Large intestine (tissue), 3 donors: ENCODE results near the gene KLF7. TPM values are rescaled to one million over a fixed set of nuclear protein-coding genes. Genes with fewer than 3 reads are reported as not detected.
"Not testable (repeated sequence)": the region's sequence is repeated elsewhere in the genome, so short reads cannot be mapped to it uniquely, and the experiment has no call there.

Experiments used
- DNase-seq, 2 donors: peaks; one replicate each; pipeline versions ENCODE4 v3.0.0 to v3.0.0-alpha.2; 2013
- H3K27ac ChIP-seq: one replicate; pipeline ENCODE4 v1.5.1; 2013; ENCODE audit warnings: low read length
- H3K27me3 ChIP-seq: 2 replicates; pipeline ENCODE4 v1.6.1; 2013; ENCODE audit warnings: low read length; ENCODE audit not compliant: control insufficient read depth, insufficient read depth
- H3K36me3 ChIP-seq: 2 replicates; pipeline ENCODE4 v1.6.1; 2013; ENCODE audit warnings: low read length; ENCODE audit not compliant: control insufficient read depth, insufficient read depth
- H3K4me1 ChIP-seq: one replicate; pipeline ENCODE4 v1.6.1; 2013; ENCODE audit warnings: low read length; ENCODE audit not compliant: control insufficient read depth, insufficient read depth
- H3K4me3 ChIP-seq: one replicate; pipeline ENCODE4 v1.5.1; 2013; ENCODE audit warnings: low read length
- H3K9me3 ChIP-seq: one replicate; pipeline ENCODE4 v1.6.1; 2013; ENCODE audit warnings: mild to moderate bottlenecking, low read depth, low read length, moderate library complexity; ENCODE audit not compliant: control insufficient read depth
- WGBS: methylation state at CpG from one replicate; pipeline ENCODE4 v1.1.5; 2013; ENCODE audit warnings: low lambda C conversion rate; ENCODE audit not compliant: insufficient coverage; 5-methylcytosine and 5-hydroxymethylcytosine counted together
- polyA plus RNA-seq: library from polyadenylated mRNA; unstranded; fragments of 120-200 nt; gene quantifications from one replicate; pipeline ENCODE4 v1.2.1, GENCODE V29; 2013

The KLF7 gene
- polyA plus RNA-seq, 1 donor, result 11.4 TPM

GRCh38 chr2:207045531-207045930, 120.2 kb downstream of the KLF7 start:
- Histone ChIP-seq H3K4me1 (no peaks in the 10 kb centered on the region), H3K4me3 (no peak overlapping the region), H3K36me3 (no peaks in the 10 kb centered on the region), H3K27me3 (no peaks in the 10 kb centered on the region), H3K27ac (no peak overlapping the region), H3K9me3 (no peaks in the 10 kb centered on the region)
- WGBS, result 40% methylated on average over 1 of the region's 3 CpGs
- DNase-seq, result no peak

GRCh38 chr2:207044379-207045362, 121.1 kb downstream of the KLF7 start:
- H3K27me3 ChIP-seq, result no peaks in the 10 kb centered on the region
- no peak for DNase-seq
- no peaks in the 10 kb centered on the region for H3K9me3 ChIP-seq
- H3K36me3 ChIP-seq, result no peaks in the 10 kb centered on the region
- WGBS, result 48% methylated on average over 2 of the region's 13 CpGs
- no peak overlapping the region for H3K27ac ChIP-seq
- H3K4me1 ChIP-seq, result no peaks in the 10 kb centered on the region
- H3K4me3 ChIP-seq, result no peak overlapping the region

- H3K4me1 ChIP-seq, result no peaks in the 10 kb centered on the region
- DNase-seq, result no peak
- H3K9me3 ChIP-seq, result no peaks in the 10 kb centered on the region
- H3K4me3 ChIP-seq, result no peak overlapping the region
- no peaks in the 10 kb centered on the region for H3K27me3 ChIP-seq
- H3K36me3 ChIP-seq, result no peaks in the 10 kb centered on the region
- H3K27ac ChIP-seq, result no peak overlapping the region
- no CpG with 5 or more reads among the region's 1 CpG for WGBS
Measured at GRCh38 chr2:207042841-207043240, 122.9 kb downstream of the KLF7 start.

GRCh38 chr2:207041786-207042554, 123.8 kb downstream of the KLF7 start:
- Histone ChIP-seq H3K4me3 (no peak overlapping the region), H3K27ac (no peak overlapping the region), H3K9me3 (no peaks in the 10 kb centered on the region), H3K27me3 (no peaks in the 10 kb centered on the region), H3K4me1 (no peaks in the 10 kb centered on the region), H3K36me3 (no peaks in the 10 kb centered on the region)
- 93% methylated on average over 4 of the region's 9 CpGs for WGBS
- DNase-seq, result no peak

GRCh38 chr2:207041279-207041678, 124.5 kb downstream of the KLF7 start:
- H3K9me3 ChIP-seq, result no peaks in the 10 kb centered on the region
- no peak overlapping the region for H3K27ac ChIP-seq
- no CpG with 5 or more reads among the region's 10 CpGs for WGBS
- H3K4me3 ChIP-seq, result no peak overlapping the region
- H3K36me3 ChIP-seq, result no peaks in the 10 kb centered on the region
- no peak for DNase-seq
- H3K4me1 ChIP-seq, result no peaks in the 10 kb centered on the region
- peaks cover 2% of the 10 kb centered on the region for H3K27me3 ChIP-seq

GRCh38 chr2:207040696-207041095, 125.1 kb downstream of the KLF7 start:
- Histone ChIP-seq H3K4me3 (no peak overlapping the region), H3K36me3 (no peaks in the 10 kb centered on the region), H3K9me3 (no peaks in the 10 kb centered on the region), H3K4me1 (no peaks in the 10 kb centered on the region), H3K27ac (no peak overlapping the region), H3K27me3 (peaks cover 2% of the 10 kb centered on the region)
- no CpG with 5 or more reads among the region's 9 CpGs for WGBS
- no peak for DNase-seq

- WGBS, result no CpG with 5 or more reads among the region's 4 CpGs
- Histone ChIP-seq H3K4me1 (no peaks in the 10 kb centered on the region), H3K9me3 (no peaks in the 10 kb centered on the region), H3K4me3 (no peak overlapping the region), H3K36me3 (no peaks in the 10 kb centered on the region), H3K27ac (no peak overlapping the region), H3K27me3 (peaks cover 2% of the 10 kb centered on the region)
- no peak for DNase-seq
Measured at GRCh38 chr2:207039225-207039624, 126.5 kb downstream of the KLF7 start.

GRCh38 chr2:207038299-207038698, 127.4 kb downstream of the KLF7 start:
- no peak overlapping the region for H3K27ac ChIP-seq
- no peaks in the 10 kb centered on the region for H3K9me3 ChIP-seq
- WGBS, result 80% methylated on average over 1 of the region's 2 CpGs
- H3K4me3 ChIP-seq, result no peak overlapping the region
- H3K27me3 ChIP-seq, result peaks cover 2% of the 10 kb centered on the region
- H3K36me3 ChIP-seq, result no peaks in the 10 kb centered on the region
- DNase-seq, result no peak
- H3K4me1 ChIP-seq, result no peaks in the 10 kb centered on the region

- H3K36me3 ChIP-seq, result no peaks in the 10 kb centered on the region
- no peaks in the 10 kb centered on the region for H3K9me3 ChIP-seq
- H3K4me3 ChIP-seq, result no peak overlapping the region
- H3K4me1 ChIP-seq, result no peaks in the 10 kb centered on the region
- no peak overlapping the region for H3K27ac ChIP-seq
- DNase-seq, result no peak
- WGBS, result 71% methylated on average over 3 of the region's 7 CpGs
- peaks cover 2% of the 10 kb centered on the region for H3K27me3 ChIP-seq
Measured at GRCh38 chr2:207037896-207038295, 127.9 kb downstream of the KLF7 start.

- no CpG with 5 or more reads among the region's 8 CpGs for WGBS
- not testable (repeated sequence) for H3K27ac ChIP-seq, H3K36me3 ChIP-seq, H3K9me3 ChIP-seq, DNase-seq, H3K4me3 ChIP-seq, H3K4me1 ChIP-seq, H3K27me3 ChIP-seq
Measured at GRCh38 chr2:207037023-207037422, 128.7 kb downstream of the KLF7 start.
